TTC549 (cell line): ENCODE data around the gene CARD16.
"Not testable (repeated sequence)": the region's sequence is repeated elsewhere in the genome, so short reads cannot be mapped to it uniquely, and the experiment has no call there.

Source experiments
- FAIRE-seq: peaks from 2 replicates; lab custom pipeline; 2012; peaks lifted over from hg19 to GRCh38; lab: Jason Lieb, UNC

CARD16 gene

GRCh38 chr11:105049481-105049880 lies 4.3 kb upstream of the CARD16 start:
- no peak for FAIRE-seq

GRCh38 chr11:105046898-105047579 lies 1.9 kb upstream of the CARD16 start:
- FAIRE-seq = peak; percentile 99

GRCh38 chr11:105045676-105046296 lies 651 bp upstream of the CARD16 start:
- FAIRE-seq = peak; percentile 84

DNA sequence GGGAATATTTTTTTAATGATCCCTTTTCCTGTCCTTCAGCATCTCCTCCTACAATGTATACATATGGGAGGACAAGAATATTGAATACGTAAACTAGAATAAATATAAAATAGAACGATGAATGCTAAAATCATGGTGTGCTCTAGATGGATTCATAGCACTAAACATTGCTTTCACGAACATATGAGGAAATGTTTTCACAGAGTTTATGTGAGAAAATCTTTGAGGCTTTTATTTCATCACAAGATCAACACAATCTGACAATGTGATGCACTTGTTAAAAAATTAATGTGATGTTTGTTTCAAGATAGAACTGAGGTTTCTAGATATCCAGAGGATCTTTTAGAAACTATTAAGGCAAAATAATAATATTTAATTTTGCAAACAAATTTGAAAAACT lies 3.0 kb downstream of the CARD16 start:
- no peak for FAIRE-seq

GRCh38 chr11:105040703-105041102 lies 4.4 kb downstream of the CARD16 start:
- FAIRE-seq = no peak

- no peak for FAIRE-seq
Observed at GRCh38 chr11:105034813-105035620, 10.1 kb downstream of the CARD16 start, which contains the start of gene CASP1. Gene CASP1, minus strand, starts transcription at chr11:105035144. Its CDS starts 31 bp downstream, at chr11:105035113.

DNA sequence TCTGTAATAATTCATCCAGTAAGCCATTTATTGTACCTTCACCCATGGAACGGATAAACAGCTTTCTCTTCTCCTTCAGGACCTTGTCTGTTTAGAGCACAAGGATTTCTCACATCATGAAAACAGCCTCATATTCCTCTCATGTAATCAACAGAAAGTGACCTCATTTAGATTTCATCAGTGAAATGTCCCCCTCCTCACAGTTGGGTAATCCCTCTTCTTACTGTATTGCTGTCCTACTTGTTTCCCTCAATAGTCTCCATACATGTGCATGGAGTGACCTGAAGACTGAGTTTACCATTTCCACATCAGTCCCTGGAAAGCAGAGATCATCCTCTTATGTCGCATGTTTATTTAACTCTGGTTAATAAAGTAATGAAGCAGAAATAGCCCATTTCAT lies 10.7 kb downstream of the CARD16 start:
- not testable (repeated sequence) for FAIRE-seq

- FAIRE-seq = no peak
Observed at GRCh38 chr11:105033781-105034180, 11.4 kb downstream of the CARD16 start.

DNA sequence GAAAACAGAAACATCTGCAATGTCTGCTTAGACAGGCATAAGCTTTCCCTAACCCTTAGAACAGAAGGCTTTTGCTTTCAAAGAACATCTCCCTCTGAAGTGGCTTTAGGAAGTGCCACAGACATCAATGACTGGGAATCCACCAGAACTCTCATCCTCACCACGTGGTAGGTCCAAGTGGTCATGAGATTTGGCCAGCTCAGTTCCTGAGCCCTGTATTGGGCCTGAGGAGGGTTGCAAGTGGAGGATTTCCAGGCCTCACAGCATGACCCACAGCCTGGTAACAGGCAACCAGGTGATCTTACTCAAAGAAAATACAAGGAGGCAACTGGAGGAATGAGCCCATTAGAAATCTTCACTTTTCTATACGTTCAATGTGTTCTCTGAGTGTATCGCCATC lies 11.8 kb downstream of the CARD16 start:
- no peak for FAIRE-seq

DNA sequence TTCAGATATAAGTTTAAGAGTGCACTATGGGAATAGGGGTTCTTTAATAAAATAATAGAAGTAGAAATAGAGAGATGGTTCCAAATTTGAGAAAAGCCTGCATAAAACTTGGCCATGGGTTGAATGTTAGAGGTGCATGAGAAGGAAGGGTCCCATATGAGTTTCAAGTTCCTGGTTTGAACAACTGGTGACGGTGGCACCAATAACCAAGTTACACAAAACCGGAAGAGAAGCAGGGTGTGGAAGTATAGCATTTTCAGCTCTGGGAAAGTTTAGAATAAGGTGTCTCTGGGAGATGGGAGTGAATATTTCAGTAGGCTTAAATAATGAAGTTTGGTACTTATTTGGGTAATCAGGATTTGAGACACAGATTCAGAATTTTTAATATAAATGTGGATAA lies 12.6 kb downstream of the CARD16 start:
- no peak for FAIRE-seq

GRCh38 chr11:105027678-105028077 lies 17.5 kb downstream of the CARD16 start:
- FAIRE-seq = no peak

DNA sequence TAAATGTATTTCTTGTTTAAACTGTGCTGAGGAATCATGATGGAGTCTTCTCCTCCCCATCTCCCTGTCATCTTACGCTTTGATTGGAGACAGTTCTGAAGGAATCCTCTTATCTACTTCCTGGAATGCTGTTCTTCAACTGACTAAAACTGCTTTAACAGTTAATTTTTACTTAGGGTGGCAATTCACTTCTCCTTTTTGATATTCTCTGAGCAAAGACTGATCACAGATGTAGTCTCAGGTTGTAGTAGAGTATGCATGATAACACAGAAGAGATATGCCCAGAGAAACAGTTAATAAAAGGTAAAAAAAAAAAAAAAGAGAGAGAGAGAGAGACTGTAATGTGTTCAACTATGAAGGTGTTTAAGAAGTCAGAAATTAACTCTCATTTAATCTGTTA lies 20.7 kb downstream of the CARD16 start:
- no peak for FAIRE-seq

DNA sequence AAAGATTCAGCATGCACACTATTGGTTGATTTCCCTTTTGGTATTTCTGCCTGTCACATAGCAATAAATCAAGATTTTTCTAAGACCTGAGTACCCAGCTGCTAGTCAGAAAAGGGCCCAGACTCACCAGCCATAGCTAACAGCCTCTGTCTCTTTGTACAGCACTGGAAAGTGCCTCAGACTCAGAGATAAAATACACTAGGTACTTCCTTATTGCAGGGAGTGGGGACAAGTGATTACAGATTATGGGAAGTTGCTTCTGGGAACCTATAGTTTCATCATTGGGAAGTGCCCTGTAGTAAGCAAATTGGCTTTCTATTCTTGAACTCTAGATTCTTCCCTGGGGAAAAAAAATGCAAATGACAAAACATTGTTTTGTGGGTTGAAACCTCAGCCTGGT lies 22.1 kb downstream of the CARD16 start, which contains the start of gene CASP5:
Gene CASP5, minus strand, starts transcription at position 166 of the 400 bp plus-strand sequence. Its CDS starts 32 bp downstream, at position 134.
- no peak for FAIRE-seq

GRCh38 chr11:105022527-105022926 lies 22.6 kb downstream of the CARD16 start:
- FAIRE-seq = no peak

DNA sequence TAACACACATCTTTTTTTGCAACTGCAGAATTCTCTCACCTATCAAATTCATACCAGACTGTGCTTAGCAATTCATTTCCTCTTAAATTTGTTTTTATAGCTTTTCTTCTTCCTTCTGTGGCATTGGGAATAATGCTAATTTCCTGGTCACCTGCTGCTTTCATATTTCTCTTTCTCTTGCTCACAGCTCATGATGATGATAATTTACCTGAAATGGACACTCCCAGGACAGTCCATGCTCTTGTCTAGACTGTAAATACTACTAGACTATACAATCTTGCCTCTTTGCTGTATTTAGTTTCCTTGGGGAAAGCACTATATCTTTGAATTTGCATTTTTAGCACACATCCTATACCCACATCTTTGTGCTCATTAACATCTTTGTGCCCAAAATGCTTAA lies 37.7 kb downstream of the CARD16 start:
- no peak for FAIRE-seq

DNA sequence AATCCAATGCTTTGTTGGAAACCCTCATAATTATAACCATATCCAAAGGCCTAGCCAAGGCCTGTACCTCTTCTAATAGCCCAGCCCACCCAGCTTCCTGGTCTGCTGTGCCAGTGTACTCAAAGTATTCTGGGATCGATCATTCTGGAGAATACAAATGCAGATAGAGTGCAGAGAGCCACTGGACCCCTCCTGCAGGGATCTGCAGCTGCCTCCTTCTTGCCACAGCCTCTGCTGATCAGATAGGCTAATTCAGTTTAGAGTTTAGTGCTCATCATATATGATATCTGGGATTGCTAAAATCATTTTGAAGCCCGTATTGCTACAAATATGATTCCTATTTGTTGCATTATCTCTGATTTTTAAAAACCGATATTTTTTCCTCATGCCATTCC lies 39.7 kb downstream of the CARD16 start:
- FAIRE-seq = no peak

DNA sequence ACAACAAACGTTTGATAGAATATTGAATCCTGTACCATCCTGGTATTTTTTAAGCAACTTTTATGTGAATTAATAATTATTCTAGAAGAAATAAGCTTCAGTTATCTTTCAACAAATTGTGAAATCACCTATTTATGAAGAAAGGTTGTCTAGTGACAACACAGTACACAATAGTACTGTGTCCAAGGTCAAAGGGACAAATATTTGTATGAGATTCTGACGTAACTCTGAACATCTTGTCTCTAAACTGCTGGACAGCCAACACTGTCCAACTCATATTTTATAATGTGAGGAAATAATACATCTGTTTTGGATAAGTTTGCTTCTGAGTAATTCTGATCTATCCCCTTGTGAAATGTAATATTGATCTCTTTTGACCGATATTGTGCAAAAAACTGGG lies 41.1 kb downstream of the CARD16 start:
- no peak for FAIRE-seq

- no peak for FAIRE-seq
Observed at GRCh38 chr11:105003151-105003550, 42.0 kb downstream of the CARD16 start.

- FAIRE-seq = no peak
Observed at GRCh38 chr11:105000797-105001196, 44.3 kb downstream of the CARD16 start.

DNA sequence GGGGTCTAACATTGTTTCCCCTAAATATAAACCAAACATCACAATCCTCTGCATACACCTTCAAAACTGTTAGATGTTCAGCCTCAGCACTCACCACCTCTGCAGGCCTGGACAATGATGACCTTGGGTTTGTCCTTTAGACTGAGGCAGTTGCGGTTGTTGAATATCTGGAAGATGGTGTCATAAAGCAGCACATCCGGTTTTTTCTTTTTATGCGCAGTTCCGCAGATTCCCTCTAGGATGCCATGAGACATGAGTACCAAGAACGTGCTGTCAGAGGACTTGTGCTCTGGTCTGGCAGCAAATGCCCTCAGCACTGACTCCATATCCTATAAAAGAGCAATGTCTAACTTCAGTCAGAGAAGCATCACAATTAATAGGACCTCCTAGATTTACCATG lies 45.0 kb downstream of the CARD16 start:
- FAIRE-seq = no peak

GRCh38 chr11:104999721-105000120 lies 45.4 kb downstream of the CARD16 start:
- FAIRE-seq = no peak

DNA sequence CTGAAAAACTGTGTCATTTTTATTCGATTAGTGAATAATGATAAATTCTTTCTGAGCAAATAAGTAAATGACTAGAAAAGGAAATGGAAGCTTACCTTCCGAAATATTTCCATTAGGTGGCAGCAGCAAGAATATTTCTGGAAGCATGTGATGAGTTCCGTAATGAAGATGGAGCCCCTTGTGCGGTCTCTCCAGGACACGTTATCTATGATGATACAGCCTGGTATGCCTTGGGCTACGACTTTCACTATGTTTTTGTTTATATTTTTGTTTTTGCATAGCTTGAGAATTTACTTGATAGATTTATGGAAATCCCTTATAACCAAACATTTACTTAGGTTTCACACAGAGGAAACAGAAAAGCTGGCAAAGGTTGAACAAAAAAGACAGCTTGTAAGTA lies 47.8 kb downstream of the CARD16 start:
- no peak for FAIRE-seq

GRCh38 chr11:104995001-104995408 lies 50.1 kb downstream of the CARD16 start:
- FAIRE-seq = no peak
